ENCODE data around the gene VDR.

VDR gene

DNA sequence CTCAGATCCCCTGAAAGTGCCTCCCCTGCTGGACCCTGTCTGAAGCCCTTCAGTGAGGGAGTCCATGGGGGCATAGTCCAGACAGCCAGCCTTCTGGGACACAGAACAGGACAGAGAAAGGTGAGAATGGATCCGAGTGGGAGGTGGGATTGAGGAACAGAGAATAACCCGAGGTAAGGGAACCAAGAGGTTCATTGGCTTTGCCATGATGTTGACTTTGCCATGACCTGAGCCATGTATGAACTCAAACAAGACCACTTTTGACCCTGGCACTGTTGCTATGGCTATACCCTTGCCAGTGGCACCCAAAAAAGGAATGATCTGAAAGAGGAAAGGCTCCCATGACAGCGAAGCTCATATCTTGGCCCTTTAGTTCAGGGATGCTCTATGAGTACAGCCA, 22.6 kb upstream of the VDR start:
- DNase-seq, result no peak

DNA sequence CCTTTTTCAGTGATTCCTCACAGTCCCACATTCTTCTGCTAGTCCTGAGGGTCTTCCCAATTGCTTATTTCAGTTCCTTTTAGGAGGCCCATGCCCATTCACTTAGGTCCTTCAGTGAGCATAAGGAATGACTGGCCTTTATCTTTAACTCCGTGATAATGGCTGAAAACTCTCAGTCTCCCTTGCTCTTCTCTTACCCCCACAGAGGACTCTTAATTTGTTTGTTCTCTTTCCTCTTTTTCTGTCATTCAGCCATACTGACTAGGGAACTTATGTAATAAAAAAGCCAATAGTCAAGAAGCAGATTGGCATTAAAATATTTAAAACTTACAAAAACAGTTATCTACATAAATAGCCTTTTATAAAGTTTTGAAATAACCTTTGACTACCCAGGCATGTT, 17.1 kb upstream of the VDR start:
- no peak for DNase-seq

DNA sequence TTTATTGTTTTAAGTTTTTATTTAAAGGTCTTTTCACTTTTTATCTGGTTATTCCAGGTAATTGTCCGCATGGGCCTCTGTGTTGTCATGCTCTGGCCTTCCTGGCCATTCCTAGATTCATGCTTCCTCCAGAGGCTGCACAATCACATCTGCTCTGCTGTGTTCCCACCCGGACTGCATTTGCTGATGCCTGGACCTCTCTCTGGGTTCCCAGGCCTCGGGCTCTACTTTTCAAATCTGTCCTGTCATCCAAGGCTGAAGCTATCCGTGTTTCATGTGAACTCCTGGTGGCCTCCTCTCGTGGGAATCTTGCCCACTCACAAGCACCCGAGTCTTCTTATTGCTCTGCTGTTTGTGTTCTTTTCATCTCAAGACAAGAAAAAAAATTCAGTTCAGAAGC, 16.1 kb upstream of the VDR start:
- DNase-seq, result no peak

DNA sequence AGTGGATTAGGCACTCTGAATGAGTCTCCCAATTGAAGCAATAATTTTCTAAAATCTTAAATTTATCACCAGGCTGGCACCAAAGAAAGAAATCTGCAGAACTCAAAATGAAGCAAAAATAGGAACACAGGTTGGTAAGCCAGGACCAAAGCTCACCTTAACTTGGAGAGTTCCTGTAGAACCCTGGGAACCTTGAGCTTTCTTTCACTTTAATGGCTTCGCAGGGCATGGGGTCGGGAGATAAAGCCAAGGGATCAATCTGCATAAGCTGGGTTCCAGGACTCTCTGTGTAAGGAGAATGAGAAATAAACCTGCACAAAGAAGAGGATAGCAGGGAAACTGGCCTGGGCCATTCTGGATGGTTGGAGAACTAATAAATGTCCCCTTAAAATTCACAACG, 8.3 kb upstream of the VDR start:
- DNase-seq, result no peak

DNA sequence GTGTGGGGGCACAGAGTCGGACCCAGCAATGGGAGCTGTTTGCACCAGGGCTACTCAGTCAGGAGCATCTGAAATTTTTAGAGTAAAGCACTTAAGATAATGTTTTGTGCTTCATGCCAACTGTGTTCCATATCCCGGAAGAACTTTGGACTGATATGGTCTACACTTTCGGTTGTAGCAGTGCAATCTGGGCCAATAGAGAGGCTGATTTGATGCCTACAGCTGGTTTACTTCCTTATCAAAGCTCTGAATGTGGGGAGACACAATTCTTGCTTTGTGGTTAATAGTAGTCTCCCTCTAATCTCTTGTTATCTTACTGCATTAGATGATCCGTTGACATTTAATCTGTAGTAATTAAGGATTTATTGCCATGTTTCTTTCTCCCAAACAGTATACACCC, 7.8 kb upstream of the VDR start:
- no peak for DNase-seq

DNA sequence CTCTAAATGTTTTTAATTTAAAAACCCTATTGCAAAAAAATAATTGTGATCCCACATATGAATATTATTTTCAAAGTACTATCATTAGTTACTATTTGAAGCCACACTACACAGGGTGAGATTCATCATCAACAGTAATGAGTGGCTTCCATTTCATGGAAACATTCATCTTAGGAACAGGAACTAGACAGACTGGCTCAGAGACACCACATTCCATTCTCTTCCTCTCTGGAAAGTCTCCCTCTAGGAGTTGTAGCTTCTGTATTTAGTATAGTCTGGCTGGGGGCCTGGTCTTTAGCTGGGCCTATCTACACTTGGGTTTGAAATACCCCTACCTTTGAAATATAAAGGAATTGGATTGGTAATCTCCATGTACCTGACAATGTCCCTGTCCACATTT, 6.2 kb upstream of the VDR start:
- no peak for DNase-seq

DNA sequence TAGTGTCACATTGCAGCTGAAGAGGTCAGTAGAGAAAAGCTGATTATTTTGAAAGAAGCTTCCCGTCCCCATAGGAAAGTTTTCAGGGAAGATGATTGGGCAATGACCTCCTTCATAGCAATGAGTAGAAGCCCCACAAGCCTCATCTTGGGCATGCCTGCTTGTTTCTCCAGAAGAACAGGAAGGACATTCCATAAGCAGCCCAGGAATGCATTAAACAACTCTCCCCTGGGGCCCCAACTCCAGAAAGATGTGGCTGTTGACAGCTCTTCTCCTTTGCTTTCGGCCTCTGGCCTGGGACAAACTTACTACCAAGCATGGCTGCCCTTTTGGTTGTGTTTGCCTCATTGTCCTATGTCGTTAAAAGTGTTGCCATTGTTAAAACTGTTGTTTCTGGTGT, 5.7 kb upstream of the VDR start:
- DNase-seq, result no peak

DNA sequence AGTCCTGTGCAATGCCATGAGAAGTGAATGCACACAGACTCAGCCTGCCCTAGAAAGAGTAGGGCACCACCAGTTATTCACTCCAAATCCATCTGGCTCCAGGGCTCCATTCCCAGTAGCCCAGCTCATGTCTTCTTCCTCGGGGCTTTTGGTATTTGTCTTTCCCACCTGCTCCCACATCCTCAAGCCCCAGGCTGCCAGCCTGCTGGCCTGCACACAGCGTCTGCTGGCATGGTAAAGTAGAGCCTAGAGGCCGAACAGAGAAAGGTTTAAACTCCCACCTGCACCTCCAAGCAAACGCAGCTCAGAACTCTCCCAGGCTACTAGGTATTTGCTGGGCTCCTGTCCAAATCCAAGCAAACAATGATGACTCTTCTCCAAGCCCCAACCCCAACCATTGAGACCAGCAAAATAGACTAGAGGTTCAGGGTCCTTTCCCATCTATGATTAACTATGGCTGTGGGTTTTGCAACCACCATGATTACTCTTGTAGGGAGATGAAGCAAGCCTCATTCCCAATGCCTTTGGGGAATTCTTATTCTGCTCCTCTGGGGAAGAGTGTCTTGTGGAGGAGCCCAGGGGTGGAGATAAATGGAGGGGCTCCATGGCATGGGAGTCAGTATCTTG, 5.2 kb upstream of the VDR start:
- no peak for DNase-seq

DNA sequence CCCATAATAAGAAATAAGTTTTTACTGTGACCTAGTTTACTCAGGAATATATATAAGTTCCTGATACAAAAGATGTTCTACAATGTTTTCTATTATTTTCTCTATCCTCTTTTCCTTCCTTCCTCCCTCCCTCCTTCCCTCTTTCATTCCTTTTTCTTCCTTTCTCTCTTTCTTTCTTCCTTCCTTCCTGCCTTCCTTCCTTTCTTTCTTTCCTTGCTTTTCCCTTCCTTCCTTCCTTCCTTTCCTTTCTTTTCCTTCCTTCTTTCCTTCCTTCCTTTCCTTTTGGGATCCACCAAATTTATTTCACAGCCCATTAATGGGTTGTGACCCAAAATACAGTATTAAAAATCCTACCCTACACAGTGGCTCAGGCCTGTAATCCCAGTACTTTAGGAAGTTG, 3.9 kb upstream of the VDR start:
- DNase-seq, result no peak

DNA sequence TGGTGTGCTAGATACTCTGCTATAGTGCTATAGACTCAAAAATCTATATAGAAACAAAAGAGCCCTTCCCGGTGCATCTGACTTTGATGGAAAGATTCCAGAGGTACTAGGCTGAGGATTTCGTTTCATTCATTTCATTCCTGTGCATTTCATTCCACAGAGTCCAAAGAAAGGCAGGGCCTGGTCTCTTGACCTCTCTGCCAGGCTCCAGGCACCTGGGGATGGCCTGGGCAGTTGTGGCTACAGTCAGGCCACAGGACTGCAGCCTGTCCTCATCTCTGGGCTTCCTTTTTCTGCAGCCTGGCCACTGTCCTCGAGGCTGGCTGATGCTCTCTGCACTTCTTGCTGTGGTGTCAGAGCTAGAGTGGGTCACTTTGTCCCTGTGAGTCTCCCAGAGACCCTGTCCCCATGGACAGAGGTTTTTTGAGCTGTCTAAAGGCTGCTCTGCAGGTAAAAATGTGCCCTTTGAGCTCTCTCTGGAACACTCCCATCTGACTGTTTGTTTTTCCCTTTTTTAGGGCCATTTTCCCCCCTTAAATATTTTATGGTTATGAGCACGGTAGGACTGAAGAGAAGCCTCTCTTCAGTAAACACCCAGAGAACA, 3.2 kb upstream of the VDR start:
- DNase-seq, result no peak

DNA sequence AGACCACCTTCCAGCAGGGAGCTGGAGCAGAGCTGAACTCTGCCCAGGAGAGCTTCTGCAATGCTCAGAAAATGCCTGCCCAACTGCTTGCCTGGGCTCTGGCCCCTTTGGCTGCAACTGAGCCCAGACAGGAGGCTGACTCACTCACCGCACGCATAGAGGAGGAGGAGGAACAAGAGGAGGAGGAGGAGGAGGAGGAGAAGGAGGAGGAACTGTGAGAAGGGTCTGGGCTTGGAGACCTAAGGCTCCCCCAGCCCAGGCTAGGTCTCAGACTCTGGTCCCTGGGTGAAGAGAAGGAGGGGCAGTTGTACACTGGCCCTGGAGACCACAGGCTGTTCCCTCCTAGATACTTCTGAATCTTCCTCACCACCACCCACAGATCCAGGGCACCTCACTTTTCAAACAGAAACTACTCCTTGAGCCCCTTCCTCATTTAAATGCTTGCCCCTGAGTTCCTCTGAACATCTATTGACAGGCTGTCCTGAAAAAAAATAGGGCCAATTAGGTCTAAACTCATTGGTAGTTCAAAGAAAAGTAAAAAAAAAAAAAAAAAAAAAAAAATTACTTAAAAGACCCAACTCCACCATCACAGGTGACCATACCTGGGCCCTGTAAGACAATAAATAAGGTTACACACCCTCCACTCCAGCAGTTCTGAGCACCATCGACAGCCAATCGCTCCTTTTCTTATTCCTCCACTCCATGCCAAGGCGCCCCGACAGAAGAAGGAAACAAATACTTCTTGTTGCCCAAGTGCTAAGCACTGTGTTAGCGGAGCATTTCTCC, 674 bp downstream of the VDR start:
- DNase-seq, result peak in 1 of 2 experiments; percentile 58

DNA sequence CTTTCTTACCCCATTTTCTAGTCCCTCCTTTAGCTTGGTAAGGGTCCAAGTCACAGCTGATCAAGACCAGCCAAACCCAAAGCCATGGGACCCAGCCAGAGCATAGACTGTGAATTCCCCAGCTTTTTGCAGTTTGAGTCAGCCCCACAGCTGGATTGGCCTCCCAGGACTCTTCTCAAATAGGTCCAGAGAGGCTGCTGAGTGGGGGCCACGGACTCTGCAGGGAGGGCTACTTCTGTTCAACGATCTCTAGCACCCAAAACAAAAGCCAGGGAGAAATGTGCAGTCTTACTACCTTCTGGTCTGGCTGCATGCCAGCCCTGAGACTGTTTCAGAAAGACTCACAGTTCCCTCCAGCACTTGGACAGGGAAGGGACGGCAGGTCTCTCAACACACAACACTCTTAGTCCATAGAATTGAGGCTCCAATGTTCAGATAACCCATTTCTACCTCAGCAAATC, 1.6 kb downstream of the VDR start:
- no peak for DNase-seq

DNA sequence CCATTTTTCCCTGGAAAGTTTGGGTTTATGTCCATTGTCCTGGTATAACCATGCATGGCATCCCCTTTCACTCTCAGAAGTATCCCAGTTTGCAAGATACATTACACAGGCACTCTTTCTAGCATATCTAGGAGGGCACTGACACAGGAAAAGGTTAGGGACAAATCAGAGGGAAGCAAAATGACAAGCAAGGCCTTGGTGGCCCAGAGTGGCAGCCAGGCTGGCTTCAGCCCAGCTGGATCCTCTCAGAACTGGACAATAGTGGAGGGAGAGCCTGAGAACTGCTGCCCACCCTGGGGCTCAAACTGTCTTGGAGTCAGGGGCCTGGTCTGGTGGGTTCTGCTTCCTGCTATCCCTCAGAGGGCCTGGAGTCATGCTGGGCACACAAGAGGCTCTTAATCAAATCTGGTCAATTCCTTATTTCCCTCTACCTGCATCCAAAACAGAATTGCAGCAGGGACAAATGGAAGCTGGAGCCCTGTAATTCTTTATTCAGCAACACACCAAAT, 2.6 kb downstream of the VDR start:
- no peak for DNase-seq

DNA sequence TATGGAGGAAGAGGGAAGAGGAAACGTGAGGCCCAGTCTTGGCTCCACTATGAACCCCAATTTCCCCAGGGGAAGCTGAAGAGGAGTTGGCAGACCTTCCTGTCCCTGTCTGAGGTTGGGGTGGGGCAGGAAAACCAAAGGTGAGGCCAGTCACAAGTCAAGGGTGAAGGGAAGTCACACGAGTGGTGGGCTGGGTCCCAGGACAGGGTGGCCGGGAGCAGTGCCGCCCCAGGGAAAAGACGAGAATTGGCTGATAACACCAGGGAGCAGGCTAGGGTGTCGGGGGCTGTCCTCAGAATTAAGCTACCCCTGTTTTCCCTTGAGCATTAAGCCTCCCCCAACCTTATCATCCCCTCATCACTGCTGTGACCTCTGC, 3.1 kb downstream of the VDR start:
- no peak for DNase-seq

DNA sequence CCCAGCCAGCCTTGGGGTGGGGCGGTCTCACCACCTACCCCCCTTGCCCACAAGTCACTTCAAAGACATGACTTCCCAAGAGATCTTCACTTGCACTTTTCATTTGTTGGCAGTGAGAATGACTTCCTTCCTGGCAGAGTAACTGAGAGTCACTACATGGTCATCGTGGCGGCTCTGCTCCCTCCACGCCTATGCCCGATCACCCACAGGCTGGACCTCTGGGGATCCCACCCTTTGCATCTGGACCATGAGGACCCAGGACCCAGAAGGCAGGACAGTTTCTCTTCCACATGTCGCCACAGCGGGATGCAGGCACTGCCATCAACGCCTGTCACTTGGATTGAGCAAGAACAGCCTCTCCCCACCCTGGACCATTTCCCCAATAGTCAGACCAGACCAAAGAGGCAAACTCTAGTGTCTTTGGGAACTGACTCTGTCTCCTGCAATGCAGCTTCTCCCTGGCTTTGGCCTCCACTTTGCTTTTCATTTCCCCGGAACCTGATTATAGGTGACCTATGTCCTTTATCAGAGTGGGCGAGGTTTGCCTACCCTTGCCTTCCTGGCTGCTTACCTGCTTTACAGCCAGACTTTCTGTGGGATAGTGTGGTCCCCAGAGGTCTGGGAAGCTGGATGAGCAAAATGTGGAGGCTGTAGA, 3.6 kb downstream of the VDR start:
- no peak for DNase-seq

DNA sequence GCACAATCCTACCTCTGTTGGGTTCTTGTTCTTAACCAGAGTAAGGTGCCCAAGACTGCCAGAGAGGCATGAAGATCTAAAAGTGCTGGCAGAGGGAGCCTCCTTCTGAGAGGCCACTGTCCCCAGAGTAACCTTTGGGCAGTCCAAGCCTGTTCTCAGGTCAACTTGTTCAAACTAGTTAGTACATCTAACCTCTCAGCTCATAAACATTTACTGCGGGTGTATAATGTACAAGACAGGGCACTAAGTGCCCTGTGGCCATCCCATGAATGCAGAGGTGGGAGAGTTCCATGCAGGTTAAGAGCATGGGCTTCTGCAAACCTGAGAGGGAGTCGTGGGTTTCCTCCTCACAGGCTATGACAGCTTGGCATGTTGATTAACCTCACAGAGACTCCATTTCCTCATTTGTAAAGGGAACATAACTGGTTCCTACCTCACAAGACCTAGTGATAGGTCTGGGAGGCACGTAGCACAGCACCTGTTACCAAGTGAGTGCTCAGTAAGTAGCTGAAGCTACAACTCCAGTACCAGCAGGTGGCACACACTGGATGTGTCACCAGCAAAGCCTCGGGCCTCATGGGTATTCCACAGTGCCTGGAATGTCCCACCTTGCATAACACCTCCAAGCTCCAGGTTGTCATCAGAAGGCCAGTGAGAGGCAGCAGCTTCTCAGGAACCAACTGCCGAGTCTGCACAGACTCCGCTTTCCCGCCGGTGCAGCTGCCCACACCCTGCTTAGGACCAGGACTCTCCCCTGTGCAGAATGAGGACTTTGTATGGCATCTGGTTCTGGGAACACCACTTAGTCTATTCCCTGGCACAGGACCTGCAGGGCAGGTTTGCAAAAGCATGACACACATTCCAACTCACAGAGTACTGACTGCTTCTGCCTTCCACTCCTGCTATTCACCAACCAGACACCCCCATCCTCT, 4.4 kb downstream of the VDR start:
- DNase-seq, result peak in 1 of 2 experiments; percentile 17

DNA sequence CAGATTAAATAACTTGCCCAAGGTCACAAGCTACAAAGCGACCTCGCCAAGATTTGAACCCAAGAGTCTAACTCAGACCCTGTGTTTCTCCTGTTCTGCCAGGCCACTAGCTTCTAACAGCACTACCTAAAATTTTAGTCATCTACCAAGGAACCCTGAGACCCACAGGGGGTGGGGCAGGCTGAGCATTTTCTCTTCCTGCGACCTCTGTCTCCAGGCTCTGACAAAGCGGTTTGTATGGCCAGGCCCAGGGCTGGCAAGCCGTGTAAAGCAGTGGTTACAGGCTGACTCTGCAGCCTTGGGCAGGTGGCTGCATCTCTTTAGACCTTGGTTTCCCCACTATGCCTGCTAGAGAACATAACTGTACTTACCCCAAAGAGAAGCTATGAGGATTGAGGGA, 5.3 kb downstream of the VDR start:
- no peak for DNase-seq

DNA sequence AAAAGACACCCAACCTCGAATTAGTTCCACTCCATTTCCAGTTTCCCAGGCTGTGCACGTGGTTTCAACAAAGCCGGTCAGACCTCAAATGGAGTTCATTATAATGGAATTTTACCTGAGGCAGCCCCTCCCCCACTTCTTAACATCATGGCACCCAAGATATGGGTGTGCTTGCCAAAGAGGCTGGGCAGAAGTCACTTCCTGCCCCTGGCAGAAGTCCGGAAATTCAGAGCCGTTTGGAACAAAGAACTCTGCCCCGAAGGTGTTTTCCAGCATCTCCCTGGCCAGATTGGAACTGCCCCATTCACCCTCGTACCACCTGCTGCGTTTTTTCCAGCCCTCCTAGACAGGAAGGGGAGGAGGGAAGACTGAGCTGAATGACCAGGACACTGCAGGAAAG, 8.2 kb downstream of the VDR start:
- DNase-seq, result peak in 1 of 2 experiments; percentile 69

DNA sequence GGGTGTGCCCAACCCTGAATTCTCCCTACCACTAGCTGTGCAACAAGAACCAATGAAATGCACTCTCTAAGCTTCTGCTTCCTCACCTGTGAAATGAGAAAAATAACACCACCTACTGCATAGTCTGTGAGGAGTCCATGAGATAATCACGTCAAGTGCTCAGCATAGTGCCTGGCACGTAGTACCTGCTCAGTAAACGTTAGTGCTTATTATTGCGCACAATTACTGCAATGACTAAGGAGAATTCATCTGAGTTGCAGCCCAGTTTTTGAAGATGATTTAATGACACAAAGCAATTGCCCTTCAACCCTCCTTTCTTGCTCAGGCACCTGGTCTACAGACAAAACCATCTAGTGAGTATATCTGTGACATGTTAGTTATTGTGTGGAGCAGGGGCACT, 8.8 kb downstream of the VDR start:
- no peak for DNase-seq

DNA sequence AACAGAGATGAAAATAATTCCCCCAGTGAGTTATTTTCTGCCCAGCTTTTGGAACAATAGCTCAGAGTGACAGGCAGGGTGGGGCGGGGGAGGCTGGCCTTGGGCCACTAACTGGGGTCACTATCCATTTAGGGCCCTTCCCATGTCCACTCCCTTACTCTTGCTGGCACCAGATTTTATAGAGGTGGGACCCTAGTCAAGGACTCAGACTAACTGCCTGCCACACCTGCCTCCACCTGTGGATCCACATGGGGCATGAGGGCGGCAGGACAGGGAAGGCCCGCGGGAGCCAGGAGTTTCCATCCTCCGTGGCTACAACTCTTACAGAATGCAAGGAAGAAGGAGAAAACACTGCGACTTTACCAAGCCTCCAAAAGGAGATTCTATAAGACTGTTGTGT, 10.1 kb downstream of the VDR start:
- no peak for DNase-seq

DNA sequence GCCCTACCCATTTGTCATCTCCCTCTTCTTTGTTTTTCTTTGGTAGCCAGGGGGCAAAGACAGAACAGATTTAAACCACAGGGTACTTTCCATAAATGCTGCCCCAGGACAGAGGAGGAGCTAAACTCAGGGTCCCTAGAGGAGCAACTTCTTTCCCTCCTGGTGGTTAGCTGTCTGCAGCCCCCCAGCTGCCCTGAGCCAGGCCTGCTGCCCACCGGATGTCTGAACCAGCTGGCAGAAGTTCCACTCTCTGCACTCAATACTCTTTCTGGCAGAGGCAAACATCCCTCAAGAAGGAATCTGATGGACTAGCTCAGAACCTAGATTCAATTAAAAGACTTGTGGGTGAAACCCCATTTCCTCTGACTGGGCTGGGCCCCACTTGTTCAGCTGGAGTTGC, 10.7 kb downstream of the VDR start:
- no peak for DNase-seq

DNA sequence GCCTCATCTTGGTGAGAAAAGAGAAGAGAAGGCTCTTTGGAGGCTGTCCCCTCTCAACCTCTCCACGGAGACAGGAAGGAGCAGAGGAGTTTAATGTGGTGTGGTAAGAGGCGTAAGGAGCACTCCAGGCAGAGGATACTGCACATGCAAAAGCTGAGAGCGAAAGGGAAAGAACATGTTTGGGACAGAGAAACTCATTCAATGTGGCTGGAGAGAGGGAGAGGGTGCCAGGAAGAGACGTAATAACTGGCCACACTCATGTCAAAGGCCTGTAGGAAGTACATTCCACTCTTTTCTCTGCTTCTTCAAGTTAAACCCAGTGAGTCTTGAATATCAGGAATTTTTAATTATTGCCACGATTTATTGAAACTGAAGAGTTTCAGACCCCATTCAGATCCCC, 12.0 kb downstream of the VDR start:
- DNase-seq, result no peak

DNA sequence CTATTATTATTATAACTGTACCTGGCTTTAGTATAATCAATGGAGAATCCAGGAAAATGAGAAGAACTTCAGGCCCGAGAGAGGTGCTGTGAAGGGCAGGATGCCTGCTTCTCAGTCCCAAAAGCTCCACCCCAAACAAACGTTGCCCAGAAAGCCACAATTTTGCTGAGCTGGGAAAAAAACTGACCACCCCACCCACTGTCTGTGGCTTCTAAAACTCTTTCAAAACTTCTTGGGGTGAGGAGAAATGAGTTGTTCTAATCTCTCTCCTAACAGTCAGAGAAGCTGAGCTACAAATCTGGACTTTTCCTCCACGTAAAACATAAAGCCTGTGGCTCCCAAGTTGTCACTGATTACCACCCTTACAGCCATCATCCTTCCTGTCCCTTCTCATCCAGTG, 13.4 kb downstream of the VDR start:
- no peak for DNase-seq
